A549 treated with CpdA at 1 μM for 4 hours (cell line): Measurements from ENCODE around the gene FYB1. TPM values are rescaled to one million over a fixed set of nuclear protein-coding genes. Genes with fewer than 3 reads are reported as not detected.

Experiments used
- total RNA-seq: library from RNA; stranded (reverse); fragments of 200-300 nt; extraction: Qiagen RNA extraction; gene quantifications from 5 replicates; pipeline ENCODE4 v1.2.3, GENCODE V29; 2022; ENCODE audit warnings: low read depth

FYB1 gene
- total RNA-seq: 14.0 to 21.7 TPM (median 15.1 TPM) in 5 replicates

GRCh38 chr5:39219437-39219836, at the start of gene FYB1:
FYB1 (minus strand) TSS chr5:39219563; CDS start chr5:39202960, 16,603 bp downstream.

GRCh38 chr5:39074017-39074814, 145.1 kb downstream of the FYB1 start, which contains the start of gene RICTOR:
RICTOR (minus strand) TSS chr5:39074399; CDS start chr5:39074377, 22 bp downstream.

Other genes starting within 250 kb of the FYB1 start
- 9.3 to 13.1 TPM (median 10.8 TPM) in 5 replicates for gene RICTOR, start 145.2 kb downstream of the FYB1 start, total RNA-seq
- 0.02 TPM in 1 of 5 replicates, not detected in the others for gene C9, start 144.9 kb upstream of the FYB1 start, total RNA-seq
- 10.6 to 13.9 TPM (median 11.5 TPM) in 5 replicates for gene DAB2, start 205.4 kb upstream of the FYB1 start, total RNA-seq